HG03520 (cell line): ENCODE measurements around the gene LRRC23.
"Not testable (repeated sequence)": the region's sequence is repeated elsewhere in the genome, so short reads cannot be mapped to it uniquely, and the experiment has no call there.

Source experiments
- ATAC-seq: cut with Tn5 transposase; IDR thresholded peaks from one replicate; pipeline ENCODE4 v1.9.1; 2021; ENCODE audit warnings: mild to moderate bottlenecking, moderate library complexity; ENCODE audit not compliant: unreplicated experiment

The LRRC23 gene

DNA sequence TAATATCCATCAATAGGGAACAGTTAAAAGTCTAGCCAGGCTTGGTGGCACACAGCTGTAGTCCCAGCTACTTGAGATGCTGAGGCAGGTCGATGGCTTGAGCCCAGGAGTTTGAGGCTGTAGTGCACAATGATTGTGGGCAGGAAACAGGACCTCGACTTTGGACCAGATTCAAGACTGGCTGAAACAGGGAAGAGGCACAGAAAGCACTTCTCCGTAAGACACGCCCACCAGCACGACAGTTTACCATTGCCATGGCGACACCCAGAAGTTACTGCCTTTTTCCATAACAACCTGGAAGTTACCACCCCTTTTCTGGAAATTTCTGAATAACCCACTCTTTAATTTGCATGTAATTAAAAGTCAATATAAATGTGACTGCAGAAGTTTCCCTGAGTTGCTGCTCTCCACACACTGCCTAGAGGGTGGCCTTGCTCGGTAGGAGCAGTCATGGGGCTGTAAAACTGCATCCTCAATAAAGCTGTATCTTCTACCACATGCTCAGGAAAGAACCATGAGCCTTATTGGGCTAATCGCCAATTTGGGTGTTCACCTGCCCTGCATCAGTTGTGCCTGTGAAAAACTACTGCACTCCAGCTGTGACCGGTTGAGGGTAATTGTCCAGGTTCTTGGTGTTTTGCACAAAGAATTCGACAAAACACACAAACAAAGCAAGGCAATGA is 4.6 kb upstream of the LRRC23 start:
- ATAC-seq: no peak

DNA sequence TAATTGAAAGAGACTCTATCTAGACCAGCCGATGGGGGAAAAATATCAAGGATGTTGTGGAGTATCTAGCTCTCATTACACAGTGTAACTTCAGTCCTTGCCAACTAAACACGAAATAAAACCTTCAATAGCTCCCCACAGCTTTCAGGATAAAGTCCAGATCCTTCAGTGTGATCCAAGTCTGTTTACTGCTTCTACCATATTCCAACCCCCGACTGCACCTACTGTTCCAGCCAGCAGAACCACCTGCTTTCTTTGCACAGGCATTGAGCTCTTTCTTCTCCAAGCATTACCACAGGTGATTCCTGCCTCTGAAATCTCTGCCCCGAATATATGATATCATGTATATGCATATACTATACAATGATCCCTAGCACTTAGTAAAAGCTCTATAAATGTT is 2.2 kb upstream of the LRRC23 start:
- ATAC-seq: no peak

DNA sequence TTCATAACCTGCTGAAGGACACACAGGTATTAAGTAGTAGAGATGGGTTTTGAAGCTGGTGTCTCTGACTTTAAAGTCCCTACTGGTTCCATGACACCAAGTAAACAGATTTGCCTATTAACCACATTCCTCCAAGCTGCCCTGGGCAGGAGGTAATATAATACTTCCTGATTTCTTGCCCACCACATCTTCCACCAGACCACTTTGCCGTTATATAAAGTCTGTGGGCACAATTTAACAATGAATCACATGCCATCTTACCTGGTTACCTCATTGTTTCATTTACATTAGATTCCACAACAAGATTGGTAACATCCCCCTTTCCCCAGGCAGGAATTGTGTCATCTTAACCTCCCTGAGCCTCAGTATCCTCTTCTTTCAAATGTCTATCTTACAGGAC is 900 bp upstream of the LRRC23 start:
- no peak for ATAC-seq

DNA sequence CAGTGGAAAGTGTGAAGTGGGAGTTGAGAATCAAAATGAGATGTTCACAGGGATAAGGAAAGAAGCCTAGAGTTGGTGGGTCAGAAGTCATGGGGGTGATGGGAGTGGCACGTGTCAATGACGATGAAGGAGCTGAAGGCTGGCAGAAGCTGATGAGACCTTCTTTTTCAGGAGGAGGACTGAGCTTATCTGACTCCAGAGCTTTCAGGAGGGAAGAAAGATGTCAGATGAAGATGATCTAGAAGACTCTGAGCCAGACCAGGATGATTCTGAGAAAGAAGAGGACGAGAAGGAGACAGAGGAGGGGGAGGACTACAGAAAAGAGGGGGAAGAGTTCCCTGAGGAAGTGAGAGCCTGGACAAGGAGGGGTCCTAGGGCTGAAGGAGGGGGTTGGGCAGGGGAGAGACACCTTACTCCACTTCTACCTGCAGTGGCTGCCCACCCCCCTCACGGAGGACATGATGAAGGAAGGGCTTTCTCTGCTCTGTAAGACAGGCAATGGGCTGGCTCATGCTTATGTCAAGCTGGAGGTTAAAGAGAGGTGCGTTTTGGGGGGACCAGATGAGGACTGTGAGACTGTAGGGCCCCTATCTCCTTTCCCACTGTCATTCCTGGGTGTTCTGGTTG is 905 bp downstream of the LRRC23 start:
- ATAC-seq: no peak

DNA sequence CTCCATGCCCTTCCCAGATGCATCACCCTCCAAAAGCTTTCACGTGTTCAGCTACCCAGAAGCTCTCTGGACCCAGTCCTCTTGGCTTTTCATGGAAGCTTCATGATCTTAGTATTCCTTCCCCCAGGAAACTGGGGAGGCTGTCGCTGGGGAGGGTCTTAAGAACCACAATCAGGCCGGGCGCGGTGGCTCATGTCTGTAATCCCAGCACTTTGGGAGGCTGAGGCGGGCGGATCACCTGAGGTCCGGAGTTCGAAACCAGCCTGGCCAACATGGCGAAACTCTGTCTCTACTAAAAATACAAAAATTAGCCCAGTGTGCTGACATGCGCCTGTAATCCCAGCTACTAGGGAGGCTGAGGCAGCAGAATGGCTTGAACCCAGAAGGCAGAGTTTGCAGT is 3.5 kb downstream of the LRRC23 start:
- ATAC-seq: not testable (repeated sequence)

DNA sequence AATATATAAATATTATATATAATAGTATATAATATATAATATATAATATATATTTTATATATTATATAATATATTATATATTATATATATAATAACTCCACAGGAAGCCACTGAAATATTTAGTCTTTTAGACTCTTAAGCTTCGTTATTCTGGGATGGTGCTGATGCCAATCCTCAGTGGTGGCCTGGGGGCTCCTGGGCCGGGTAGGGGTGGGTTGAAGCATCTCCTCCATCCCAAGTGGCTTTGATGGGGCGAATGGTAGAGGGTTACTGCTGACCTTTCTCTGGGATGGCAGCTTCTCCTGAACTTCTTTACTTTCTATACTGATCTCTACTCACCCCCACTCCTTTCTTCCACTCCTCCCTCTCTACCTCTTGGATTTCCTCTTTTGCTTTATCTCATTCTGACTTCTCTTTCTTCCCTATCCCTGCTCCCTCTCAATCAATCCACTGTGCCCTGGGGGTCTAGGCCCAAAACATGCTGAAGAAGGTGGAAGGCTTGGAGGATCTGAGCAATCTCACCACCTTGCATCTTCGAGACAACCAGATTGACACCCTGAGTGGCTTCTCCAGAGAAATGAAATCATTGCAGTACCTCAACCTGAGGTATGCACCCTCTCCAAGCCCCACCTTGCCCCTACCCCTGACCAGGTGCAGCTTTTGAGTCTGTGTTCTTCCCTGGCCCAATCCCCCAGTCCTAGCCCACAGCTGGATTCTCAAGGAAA is 5.0 kb downstream of the LRRC23 start:
- ATAC-seq: no peak

DNA sequence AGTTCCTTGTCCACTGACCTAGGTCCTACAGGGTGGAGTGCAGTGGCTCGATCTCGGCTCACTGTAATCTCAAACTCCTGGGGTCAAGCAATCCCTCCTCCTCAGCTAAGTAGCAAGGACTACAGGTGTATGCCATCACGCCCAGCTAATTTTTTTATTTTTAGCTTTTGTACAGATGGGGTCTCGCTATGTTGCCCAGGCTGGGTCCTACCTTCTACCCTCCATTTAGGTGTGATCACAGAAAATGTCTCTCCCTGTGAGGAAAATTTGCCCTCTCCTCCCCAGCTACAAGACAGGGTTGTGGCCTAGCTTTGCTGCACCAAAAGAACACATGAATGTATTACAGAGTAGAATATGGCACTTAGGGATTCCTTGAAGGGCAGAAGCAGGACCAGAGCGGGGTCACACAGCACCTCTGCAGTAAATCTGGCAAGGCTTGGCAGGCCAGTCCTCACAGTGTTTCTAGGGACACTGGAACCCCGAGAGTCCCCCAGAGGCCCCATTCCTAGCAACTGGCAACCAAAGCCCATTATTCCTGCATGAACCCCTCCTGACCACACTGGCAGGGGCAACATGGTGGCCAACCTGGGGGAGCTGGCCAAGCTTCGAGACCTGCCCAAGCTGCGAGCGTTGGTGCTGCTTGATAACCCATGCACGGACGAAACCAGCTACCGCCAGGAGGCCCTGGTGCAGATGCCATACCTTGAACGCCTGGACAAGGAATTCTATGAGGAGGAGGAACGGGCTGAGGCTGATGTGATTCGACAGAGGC is 7.7 kb downstream of the LRRC23 start:
- no peak for ATAC-seq

DNA sequence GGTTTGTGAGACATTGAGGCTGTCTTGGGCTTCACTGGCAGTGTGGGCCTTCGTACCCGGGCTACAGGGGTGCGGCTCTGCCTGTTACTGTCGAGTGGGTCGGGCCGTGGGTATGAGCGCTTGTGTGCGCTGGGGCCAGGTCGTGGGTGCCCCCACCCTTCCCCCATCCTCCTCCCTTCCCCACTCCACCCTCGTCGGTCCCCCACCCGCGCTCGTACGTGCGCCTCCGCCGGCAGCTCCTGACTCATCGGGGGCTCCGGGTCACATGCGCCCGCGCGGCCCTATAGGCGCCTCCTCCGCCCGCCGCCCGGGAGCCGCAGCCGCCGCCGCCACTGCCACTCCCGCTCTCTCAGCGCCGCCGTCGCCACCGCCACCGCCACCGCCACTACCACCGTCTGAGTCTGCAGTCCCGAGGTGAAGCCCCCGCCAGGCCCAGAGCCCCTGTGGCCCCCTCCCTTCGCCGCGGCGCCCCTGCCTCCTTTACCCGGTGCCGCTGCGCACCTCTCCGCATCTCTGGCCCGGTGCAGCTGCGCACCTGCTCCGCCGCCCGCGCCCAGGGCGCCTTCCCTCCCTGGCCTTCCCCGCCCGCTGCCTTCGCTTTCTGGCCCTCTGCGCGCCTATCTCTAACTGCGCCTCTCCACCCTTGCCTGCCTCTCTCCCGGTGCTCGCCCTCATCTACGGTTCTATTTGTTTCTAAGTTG is 9.8 kb downstream of the LRRC23 start, which contains the start of gene ENO2:
TSS of gene ENO2 (plus strand) at position 335 of the 701 bp plus-strand sequence. CDS start 1,253 bp downstream, outside the sequence.
- ATAC-seq: peak; percentile 74

DNA sequence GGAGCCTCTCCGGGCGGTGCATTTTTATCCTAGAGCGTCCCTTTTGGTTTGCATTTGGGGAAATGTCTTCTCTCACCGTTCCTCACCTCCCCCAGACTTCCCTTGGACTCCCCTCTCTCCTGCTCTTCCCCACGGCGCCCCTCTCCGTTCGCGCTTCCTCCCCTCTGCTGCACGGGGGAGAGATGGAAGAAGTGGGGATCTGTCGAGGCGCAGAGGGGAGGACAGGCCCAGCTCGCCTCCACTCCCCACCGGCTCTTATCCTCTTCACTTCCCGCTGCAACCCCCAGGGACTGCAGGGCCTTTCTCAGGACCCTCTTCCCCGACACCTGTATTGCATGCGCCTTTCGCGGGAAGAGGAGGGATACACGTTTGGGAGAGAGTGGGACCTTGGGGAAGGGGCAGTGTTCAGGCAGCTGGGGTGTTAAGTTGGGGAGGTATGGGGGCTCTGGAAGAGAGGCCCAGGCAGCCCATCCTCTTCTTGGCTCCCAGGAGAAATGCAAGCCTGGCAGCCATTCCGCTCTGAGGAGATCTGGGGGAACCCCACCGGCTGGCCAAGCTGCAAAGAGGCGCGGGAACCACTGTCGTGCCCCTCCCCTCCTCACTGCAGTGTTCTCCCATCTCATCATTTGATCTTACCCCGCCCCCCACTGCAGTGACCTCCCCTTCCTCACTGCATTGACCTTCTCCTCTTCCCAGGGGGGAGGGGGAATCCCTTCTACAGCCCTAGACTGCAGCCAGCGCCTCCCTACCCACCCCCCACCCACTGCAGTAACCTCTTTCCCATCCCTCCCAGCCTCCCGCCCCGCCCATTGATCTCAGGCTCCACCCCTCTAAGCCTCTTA is 10.5 kb downstream of the LRRC23 start:
- ATAC-seq: no peak

DNA sequence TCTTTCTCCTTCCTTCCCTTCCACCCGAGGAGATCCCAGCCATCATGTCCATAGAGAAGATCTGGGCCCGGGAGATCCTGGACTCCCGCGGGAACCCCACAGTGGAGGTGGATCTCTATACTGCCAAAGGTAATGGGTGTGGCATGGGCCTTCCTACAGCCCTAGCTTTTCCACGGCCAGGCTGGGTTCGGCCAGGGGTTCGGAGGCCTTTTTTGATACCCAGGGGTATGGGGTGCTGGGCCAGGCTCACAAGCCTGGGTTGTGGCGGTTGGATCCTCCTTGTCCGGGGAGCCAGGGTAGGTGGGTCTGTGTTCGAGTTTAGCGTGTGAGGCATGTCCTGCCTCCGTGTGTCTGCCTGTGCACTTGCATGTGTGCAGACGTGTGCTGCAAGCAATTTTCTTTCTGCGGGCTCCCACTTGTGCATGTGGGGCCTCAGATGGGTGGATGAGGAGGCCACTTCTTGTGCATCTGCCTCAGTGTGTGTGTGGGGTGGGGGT is 11.2 kb downstream of the LRRC23 start:
- no peak for ATAC-seq

DNA sequence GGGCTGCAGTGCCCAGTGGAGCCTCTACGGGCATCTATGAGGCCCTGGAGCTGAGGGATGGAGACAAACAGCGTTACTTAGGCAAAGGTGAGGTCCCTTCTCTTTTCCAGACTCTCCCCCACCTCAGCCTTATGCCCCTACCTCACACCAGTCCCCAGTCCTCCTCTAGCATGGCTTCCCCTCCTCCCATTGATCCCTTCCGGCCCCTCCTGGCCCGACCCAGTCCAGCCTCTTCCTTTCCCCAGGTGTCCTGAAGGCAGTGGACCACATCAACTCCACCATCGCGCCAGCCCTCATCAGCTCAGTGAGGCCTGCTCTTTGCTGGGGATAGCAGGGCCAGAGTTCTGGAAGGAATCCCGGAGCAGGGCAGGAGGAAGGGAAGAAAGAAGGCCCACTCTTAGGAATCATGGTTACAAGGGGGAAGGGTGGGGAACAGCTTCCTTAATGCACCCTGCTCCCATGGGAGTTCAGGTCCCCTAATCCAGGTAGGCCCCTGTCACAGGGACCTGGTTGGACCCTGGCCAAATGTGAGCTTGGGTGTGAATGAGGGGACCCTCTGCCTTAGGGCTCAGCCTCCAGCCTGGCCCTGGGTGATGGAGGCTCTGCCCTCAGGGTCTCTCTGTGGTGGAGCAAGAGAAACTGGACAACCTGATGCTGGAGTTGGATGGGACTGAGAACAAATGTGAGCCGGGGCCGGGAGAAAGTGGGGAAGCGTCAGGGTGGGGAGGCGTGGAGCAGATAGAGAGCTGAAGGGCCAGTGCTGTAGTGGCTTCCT is 12.0 kb downstream of the LRRC23 start:
- no peak for ATAC-seq

DNA sequence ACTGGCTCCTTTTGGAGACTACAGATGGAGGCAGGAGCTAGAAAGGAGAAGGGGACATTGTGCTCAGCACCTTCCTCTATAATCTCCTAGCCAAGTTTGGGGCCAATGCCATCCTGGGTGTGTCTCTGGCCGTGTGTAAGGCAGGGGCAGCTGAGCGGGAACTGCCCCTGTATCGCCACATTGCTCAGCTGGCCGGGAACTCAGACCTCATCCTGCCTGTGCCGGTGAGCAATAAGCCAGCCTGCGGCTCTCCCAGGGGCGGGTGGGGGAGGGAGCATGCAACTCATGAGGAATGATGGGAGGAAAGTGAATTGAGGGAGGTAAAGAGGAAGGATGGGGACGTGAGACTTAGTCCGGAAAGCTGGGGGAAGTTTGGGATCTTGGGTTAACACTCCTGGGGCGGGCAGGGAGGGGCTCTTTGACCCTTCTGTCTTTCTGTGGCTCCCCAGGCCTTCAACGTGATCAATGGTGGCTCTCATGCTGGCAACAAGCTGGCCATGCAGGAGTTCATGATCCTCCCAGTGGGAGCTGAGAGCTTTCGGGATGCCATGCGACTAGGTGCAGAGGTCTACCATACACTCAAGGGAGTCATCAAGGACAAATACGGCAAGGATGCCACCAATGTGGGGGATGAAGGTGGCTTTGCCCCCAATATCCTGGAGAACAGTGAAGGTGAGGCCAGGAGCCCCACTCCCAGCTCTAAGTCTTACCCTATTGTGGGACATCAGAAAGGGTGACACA is 13.0 kb downstream of the LRRC23 start:
- ATAC-seq: no peak

DNA sequence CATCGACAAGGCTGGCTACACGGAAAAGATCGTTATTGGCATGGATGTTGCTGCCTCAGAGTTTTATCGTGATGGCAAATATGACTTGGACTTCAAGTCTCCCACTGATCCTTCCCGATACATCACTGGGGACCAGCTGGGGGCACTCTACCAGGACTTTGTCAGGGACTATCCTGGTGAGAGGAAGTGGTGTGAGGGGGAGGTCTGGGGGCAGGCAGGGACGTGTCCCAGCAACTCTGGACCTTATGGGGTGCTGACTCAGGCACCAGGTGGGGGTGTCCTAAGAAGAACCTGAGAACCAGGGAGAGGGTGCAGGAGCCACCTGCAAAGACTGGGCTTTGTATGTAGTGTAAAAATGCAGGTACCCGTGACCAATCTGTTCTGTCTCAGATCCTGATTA is 15.0 kb downstream of the LRRC23 start:
- ATAC-seq: no peak

DNA sequence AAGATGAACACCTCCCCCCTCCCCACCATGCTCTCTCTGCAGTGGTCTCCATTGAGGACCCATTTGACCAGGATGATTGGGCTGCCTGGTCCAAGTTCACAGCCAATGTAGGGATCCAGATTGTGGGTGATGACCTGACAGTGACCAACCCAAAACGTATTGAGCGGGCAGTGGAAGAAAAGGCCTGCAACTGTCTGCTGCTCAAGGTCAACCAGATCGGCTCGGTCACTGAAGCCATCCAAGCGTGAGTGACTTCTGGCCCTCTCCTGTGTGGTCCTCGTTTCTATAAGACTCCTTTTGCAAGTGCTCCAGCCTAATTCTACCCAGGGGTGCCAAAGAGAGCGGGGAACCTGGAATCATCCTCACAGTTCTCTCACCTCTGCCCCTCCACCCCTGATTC is 16.9 kb downstream of the LRRC23 start:
- ATAC-seq: no peak

DNA sequence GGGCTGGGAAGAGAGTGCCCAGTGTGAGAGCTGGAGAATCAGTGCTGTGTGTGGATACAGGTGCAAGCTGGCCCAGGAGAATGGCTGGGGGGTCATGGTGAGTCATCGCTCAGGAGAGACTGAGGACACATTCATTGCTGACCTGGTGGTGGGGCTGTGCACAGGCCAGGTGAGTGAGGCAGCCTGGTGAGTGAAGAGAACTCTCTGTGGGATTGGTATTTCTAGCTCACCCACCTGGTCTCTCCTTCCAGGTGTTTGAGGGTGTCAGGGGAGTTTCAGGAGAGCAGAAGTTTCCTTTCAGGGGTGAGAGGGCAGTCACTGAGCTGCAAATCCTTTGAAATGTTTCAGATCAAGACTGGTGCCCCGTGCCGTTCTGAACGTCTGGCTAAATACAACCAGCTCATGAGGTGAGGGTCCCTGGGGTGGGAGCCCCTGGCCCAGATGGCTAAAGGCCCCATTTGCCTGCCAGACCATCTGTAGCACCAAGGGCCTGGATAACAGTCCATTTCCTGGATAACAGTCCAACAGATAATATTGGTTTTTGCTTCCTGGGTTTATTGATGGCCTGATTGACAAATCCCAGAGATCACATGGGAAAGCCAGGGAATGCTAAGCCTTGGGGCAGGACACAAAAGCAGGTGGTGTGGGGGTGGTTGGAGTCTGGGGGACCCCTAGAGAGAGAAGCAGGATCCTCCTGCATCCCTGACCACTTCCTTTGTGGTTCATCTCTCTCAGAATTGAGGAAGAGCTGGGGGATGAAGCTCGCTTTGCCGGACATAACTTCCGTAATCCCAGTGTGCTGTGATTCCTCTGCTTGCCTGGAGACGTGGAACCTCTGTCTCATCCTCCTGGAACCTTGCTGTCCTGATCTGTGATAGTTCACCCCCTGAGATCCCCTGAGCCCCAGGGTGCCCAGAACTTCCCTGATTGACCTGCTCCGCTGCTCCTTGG is 17.6 kb downstream of the LRRC23 start:
- ATAC-seq: no peak

DNA sequence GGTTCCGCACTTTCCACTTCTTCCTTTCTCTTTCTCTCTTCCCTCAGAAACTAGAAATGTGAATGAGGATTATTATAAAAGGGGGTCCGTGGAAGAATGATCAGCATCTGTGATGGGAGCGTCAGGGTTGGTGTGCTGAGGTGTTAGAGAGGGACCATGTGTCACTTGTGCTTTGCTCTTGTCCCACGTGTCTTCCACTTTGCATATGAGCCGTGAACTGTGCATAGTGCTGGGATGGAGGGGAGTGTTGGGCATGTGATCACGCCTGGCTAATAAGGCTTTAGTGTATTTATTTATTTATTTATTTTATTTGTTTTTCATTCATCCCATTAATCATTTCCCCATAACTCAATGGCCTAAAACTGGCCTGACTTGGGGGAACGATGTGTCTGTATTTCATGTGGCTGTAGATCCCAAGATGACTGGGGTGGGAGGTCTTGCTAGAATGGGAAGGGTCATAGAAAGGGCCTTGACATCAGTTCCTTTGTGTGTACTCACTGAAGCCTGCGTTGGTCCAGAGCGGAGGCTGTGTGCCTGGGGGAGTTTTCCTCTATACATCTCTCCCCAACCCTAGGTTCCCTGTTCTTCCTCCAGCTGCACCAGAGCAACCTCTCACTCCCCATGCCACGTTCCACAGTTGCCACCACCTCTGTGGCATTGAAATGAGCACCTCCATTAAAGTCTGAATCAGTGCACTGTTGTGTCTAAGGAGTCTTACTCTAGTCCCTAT is 18.5 kb downstream of the LRRC23 start:
- ATAC-seq: no peak
